HG03521 (cell line): ENCODE measurements around the gene OFD1.
"Not testable (repeated sequence)": the region's sequence is repeated elsewhere in the genome, so short reads cannot be mapped to it uniquely, and the experiment has no call there.

Experiments
- ATAC-seq: cut with Tn5 transposase; IDR thresholded peaks from one replicate; pipeline ENCODE4 v1.9.1; 2021; ENCODE audit warnings: mild to moderate bottlenecking, moderate library complexity; ENCODE audit not compliant: unreplicated experiment

The OFD1 gene

DNA sequence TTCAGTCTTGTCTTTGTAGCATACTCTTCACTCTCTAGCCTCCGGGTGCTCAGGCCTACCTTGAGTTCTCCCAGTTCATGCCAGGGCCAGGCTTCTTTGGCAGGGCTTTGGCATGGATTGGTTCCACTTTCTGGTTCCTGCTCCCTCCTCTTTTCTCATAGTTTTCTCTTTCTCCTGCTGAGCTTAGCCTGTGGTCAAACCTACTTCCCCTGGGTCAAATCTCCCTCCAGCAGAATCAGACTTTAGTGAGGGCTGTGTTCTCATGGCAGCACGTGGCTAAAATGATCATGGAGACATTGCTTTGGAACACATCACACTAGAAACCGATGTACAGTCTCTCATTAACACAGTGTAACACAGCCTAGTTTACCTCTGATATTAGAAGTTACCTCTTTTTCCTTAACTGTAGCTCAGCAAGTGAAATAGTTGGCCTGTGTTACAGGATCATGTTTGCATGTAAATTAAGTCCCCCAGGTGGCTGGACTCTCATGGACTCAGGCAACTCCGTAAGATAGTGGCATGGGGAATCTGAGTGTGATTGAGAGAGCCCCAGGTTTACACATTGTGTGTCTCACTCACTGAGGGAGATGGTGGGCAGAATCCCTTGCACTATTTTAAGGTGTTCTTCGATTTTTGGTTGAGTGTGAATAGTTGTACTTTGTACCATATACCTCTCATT, 32.3 kb upstream of the OFD1 start:
- no peak for ATAC-seq

DNA sequence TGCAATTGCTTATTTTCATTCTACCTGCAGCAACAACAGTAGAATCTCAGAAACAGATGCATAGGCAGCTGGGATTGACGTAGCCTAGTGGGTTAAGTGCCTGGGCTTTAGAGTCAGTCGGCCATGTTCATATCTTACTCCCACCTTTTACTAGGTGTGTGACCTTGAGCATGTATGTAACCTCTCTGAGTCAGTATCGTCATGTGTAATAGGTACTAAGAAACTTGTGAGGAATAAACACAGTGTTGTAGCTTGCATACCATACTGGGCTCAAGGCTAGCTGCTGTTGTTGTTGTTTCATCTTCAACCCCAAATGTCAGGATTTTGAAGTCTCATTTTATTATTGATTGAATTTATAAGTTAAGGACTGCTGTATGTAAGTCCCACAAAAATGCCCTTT, 31.4 kb upstream of the OFD1 start:
- ATAC-seq, result no peak

DNA sequence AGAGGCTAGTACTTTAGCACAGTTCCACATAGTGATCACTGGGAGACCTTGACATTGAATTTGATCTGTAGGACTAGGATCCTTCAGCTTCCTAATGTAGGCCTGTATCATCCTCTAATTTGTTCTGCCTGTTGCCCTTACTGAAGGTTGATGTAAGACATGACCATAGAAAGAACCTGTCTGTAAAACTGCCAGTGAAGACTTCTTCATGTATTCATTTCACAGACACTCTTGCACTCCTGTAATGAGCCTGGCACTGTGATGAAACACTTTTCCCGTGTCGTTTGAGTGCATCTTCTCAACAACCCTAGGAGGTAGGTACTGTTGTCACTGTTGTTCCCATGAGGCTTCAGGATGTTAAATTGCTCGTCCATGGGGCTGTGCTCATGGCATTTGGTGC, 31.0 kb upstream of the OFD1 start:
- ATAC-seq, result no peak

DNA sequence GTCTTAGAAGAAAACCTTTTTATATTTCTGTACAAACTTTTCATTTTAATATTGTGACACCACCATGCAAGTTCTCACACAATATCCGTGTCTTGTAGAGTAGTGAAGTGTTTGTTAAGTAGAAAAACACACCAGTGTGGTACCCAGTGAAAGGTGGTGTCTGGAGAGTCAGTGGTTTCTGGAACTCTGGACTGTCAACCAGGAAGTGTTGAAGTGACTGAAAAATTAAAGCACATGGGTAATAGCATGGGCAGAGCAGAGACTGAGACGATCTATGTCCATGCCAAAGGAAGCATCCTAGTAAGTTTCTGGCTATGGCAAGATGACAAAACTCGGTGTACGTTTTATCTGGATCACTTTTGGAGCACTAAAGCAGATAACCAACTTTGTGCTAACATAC, 23.4 kb upstream of the OFD1 start:
- no peak for ATAC-seq

DNA sequence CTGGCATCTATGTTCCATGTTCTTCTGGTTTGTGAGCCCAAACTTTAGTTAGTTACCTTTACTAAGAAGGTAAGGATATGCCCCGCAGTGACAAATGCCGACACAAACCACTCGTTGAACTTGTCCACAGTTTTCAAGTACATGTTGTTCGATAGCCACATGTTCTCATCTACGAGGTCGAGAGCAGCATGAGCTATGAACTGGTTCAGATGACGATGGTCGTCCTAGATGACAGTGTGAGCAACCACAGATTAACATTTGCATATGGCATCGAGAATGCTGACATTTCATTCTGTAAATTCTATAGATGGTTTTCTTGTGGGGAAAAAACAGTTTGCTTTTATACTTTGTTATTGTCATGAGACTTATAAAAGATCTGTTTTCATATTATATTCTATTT, 18.1 kb upstream of the OFD1 start:
- ATAC-seq, result no peak

DNA sequence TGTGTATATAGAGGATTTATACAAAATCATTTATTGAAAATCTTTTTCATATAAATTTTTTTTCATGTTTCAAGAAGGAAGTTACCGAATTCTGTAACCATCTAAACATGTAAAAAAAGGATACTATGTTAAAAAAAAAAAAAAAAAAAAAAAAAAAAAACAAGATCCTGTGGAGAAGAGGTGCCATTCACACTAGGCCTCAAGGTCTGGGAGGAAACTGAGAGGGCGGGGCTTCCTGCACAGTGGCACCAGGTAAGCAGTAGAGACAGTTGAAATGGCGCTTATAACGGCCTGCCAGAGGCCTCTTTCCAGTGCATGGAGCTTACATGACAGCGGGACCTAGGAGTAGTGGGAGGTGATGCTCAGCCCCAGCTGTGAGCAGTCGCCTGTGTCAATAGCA, 17.6 kb upstream of the OFD1 start:
- ATAC-seq, result no peak

DNA sequence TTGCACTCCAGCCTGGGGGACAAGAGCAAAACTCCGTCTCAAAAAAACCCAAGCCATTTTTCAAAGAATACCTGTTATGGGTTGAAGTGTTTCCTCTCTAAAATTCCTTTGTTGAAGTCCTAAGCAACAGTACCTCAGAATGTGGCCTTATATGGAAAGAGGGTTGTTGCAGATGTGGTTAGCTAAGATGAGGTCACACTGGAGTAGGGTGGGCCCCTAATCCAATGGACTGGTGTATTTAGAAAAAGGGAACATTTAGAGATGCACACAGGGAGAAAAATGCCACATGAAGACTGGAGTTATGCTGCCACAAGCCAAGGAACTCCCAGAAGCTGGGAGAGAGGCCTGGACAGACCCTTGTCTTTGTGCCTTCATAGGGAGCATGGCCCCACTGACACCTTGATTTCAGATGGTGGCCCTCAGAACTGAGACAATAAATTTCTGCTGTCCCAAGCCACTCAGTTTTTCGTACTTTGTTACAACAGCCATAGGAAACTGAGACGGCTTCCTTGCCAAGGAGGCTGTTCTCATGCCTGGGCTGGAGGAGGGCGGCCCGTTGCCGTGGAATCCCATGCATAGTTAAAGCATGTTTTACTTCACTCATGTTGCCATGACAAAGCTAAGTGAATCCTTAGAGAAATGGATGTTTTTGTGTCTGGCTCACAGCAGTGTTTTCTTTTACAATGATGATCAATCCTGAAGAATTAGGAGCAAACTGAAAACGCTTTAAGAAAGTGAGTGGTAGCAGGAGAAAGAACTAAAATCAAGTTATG, 16.7 kb upstream of the OFD1 start:
- ATAC-seq, result no peak

DNA sequence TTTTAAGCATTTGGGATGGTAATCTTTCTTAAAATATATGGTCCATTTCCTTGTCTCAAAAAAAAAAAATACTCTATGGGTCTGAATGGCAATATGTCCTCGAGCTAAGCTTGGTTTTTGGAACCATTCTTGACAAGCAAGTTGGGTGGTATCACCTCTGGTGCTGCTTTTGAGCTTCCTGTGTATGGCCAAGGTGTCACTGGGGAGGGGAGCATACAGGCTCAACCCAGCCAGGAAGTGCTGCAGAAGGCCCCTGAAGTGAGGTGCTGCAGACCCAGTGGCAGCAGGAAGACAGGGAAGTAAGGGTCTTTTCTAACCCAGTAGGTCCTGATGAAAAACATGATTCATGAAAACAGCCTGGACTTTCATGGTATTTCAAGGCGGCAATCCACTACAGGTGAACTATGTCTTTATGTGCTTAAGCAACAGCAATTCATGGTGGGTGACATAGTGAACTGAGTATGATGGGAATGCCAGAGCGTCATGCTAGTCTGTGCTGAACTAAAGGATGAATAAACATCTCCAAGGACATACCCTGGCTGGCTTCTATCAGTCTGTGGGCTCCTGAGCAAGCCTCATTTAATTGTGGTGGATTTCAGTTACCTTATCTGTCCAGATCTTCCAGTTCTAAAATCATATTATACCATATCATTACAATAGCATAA, 15.2 kb upstream of the OFD1 start:
- no peak for ATAC-seq

DNA sequence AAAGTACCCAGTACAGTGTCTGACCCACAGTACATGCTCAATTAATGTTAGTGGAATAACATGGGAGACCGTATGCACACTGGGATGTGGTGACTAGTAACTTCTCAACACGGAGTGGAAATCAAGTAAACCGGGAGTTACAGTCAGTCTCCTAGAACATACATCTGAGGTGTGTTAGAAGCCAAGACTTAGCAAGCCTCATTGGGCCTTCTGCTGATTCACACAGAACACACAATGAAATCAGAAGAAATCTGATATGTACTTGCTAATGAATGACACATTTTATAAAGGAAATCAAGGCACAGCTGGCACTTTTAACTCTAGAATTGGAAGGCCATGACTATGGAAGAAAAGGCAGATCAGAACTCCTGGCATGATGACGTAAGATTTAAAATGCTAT, 13.2 kb upstream of the OFD1 start:
- no peak for ATAC-seq

DNA sequence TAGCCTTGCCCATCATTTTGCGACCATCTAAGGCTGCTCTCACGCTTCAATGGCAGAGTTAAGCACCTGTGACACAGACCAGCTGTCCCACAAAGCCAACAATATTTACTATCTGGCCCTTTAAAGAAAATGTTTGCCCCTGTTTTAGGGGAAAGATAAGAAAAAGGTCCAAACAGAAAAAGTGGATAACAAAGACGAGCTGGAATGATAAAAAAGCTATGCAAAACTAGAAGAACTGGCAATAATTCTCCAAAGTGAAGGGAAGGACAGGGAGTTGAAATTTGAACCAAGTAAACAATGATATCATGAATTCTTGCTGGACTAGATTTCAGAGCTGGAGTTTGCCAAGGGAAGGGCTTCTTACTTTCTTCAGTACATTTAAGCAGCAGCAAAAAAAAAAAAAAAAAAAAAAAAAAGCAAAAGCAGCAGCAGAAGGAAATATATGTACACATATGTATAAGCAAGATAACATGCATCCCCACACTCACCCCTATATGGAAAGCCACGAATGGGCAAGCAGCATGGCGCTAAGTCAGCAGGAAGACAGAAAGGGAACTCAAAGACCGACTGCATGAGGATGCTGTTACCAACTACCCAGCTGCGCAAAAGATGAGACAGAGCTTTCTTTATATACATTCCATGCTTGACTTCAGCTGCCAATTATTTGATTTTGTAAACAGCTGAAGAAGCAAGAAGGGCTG, 12.6 kb upstream of the OFD1 start:
- ATAC-seq, result no peak

DNA sequence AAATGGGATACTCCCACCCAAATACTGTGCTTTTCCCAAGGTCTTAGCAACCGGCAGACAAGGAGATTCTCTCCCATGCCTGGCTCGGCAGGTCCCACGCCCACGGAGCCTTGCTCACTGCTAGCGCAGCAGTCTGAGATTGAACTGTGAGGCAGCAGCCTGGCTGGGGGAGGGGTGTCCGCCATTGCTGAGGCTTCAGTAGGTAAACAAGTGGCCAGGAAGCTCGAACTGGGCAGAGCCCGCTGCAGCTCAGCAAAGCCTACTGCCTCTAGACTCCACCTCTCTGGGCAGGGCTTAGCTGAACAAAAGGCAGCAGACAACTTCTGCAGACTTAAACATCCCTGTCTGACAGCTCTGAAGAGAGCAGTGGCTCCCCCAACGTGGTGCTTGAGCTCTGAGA, 9.7 kb upstream of the OFD1 start:
- ATAC-seq, result not testable (repeated sequence)

DNA sequence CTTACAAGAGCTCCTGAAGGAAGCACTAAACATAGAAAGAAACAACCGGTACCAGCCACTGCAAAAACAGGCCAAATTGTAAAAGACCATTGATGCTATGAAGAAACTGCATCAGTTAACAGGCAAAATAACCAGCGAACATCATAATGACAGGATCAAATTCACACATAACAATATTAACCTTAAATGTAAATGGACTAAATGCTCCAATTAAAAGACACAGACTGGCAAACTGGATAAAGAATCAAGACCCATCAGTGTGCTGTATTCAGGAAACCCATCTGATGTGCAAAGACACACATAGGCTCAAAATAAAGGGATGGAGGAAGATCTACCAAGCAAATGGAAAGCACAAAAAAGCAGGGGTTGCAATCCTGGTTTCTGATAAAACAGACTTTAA, 8.0 kb upstream of the OFD1 start:
- not testable (repeated sequence) for ATAC-seq

DNA sequence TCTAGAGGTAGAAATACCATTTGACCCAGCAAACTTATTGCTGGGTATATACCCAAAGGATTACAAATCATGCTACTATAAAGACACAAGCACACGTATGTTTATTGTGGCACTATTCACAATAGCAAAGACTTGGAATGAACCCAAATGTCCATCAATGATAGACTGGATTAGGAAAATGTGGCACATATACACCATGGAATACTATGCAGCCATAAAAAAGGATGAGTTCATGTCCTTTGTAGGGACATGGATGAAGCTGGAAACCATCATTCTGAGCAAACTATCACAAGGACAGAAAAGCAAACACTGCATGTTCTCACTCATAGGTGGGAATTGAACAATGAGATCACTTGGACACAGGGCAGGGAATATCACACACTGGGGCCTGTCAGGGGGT, 4.0 kb upstream of the OFD1 start:
- ATAC-seq, result not testable (repeated sequence)

DNA sequence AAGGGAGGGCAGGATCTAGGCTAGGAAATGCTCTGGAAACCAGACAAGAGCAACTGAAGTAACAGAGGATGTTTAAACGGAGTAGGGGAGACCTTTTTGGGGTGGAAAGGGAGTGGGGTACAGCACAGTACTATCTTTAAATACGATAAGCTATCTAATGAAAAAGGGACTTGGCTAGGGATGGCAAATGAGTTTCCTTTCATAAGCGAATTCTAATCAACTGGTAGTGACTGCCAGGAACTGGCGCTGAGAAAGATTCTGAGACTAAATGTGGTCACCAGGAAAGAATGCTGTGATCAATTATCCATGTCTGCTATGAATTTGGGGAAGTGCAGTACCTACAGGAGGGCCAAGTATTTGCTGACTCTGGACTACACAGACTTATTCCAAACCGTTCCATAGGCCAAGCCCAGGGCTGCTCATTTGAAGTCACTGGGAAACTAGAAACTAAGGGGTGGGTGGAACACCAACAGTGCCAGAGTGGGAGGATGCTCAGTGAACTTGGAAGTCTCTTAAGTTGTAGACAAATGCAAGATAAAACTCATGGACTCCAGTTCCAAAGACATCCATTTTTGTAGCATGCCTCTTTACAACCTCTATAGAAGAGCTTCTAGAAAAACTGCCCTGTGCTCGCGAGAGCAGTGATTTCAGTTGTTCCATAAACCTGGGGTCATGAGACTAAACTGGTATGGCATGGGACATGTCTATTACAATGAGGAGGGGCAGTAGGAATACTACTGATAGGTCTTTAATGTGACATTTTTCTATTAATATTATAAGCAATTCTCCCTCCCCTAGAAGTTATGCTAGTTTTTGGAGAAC, 2.1 kb upstream of the OFD1 start:
- no peak for ATAC-seq

DNA sequence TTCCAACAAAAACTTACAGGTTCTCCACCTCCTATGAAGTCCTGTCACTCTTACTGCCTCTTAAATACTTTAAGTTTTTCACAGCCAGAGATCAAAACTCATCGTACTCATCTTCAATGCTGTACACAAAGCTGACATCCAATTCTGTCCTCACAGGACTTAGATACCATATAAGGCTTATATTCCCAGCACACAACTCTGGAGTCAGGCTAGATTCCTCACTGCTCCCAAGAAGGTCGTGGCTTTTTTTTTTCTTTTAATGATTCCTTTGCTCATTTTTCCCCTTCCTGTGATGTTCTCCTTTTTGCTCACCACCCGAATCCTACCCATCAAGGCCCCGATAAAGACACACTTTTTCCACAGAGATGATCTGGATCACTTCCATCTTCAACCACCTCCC, 1.0 kb upstream of the OFD1 start:
- ATAC-seq, result no peak

DNA sequence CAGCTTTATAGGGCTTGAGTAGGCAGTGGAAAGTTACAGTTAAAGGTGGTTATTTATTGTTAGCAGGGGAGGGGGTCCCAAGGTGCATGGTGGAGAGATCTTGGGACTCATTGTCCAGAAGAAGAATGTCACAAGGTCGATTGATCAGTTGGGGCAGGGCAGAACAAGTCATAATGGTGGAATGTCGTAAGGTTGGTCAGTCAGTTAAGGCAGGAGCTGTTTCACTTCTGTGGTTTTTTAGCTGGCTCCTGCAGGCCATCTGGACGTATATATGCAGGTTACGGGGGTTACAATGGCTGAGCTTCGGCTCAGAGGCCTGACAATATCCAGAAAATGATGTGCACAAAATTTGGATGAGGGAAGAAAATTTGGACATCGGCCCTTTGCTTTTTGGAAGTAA, 7.1 kb downstream of the OFD1 start:
- no peak for ATAC-seq

DNA sequence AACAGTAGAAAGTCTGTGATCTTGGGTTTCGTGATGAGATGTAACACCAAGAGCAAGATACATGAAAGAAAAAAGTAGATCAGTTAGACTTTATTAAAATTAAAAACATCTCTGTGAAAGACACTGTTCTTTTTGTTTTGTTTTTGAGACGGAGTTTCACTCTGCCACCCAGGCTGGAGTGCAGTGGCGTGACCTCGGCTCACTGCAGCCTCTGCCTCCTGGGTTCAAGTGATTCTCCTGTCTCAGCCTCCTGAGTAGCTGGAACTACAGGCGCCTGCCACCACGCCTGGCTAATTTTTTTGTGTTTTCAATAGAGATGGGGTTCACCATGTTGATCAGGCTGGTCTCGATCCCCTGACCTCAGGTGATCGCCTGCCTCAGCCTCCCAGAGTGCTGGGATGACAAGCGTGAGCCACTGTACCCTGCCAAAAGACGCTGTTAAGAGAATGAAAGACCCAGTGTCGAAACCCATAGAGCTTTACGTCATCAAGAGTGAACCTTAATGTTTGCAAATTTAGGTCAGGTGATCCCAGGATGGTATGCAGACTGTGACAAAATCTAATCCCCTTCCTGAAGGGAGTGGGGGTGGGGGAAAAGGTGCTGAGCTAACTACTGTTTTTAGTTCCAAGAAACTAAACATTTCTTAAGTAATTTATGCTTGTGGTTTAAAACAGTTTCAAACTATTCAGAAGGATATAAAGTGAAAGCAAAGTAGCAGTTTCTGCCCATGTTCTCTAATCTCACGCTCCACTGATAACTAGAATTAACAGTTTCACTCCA, 8.0 kb downstream of the OFD1 start:
- ATAC-seq, result peak; percentile 82

DNA sequence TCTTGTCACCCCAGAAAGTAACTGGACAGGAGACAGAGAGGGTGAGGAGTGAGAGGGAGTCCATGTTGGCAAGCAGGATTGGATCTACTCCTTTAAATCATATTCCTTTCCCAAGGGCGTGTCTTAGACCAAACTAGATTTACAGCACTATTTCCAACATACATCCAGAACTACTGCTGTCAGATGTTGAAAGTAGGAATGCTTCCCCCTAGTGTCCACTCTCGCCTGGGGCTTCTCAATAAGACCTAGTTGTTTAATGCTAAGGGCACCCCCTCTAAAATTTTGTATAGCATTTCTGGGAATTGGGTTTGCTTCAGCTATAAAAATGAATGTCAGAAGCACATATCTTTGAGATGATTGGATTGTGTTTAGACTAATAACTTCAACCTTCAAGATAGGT, 13.3 kb downstream of the OFD1 start:
- ATAC-seq, result no peak

DNA sequence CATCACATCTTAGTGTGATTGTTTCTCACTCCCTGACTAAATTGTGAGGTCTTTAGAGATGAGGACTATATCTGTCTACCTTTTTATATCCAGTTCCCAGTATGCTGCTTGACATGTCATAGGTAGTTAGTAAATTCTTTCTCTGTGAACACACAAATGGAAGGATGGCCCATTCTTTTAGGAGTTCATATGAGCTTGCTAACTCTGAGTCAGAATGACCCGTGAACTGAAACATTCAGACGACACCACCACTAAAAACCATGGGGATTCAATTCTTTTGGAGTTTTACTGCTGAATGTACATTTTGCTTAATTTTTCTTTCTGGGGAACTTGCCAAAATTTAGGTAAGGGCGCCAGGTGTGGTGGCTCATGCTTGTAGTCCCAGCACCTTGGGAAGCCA, 13.9 kb downstream of the OFD1 start:
- no peak for ATAC-seq

DNA sequence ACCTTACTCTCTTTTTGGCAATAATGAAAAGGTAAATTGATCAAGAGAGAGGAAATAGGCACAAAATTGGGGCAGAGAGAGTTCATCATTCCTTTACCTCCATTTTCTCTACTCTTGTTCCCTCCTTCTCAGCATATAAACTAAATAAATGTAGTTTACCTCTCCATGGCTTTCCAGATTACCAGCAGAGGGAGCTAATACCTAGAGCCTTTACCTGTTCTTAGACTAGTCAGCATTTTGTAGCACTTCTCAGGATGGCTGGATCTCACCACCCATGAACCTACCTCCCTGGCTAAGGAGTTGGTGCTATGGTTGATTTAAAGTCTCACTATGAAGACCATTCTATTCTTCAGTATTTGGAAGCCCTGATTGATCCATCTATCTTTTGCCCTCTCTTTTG, 15.7 kb downstream of the OFD1 start:
- no peak for ATAC-seq
